Natural killer cell (primary cell): Measurements from ENCODE around the gene TNNI3. TPM values are rescaled to one million over a fixed set of nuclear protein-coding genes. Genes with fewer than 3 reads are reported as not detected.

Experiments
- ATAC-seq, 3 donors: fragments of 150-1000 bp in 2 of 3; fragments of 200-7000 bp in 1 of 3; cut with Tn5 transposase; 1 replicate in 1 of 3; 2 replicates in 2 of 3; pipeline ENCODE4 v1.10.0; 2021; ENCODE audit warnings: mild to moderate bottlenecking in 2 of 3, moderate library complexity in 2 of 3
- DNase-seq, 2 donors: peaks; one replicate each; pipeline versions ENCODE4 v3.0.0 to v3.0.0-alpha.2; 2013 to 2021; ENCODE audit warnings: mixed read lengths in 1 of 2
- H3K27ac ChIP-seq: one replicate; pipeline ENCODE4 v1.5.1; 2013; ENCODE audit warnings: mild to moderate bottlenecking, low read length
- H3K27me3 ChIP-seq: one replicate; pipeline ENCODE4 v1.6.1; 2013; ENCODE audit warnings: low read length; ENCODE audit not compliant: control insufficient read depth, insufficient read depth
- H3K36me3 ChIP-seq: one replicate; pipeline ENCODE4 v1.6.1; 2013; ENCODE audit warnings: low read length; ENCODE audit not compliant: control insufficient read depth, insufficient read depth
- H3K4me1 ChIP-seq: one replicate; pipeline ENCODE4 v1.6.1; 2013; ENCODE audit warnings: low read length; ENCODE audit not compliant: control insufficient read depth, insufficient read depth
- H3K4me3 ChIP-seq: one replicate; pipeline ENCODE4 v1.5.1; 2013; ENCODE audit warnings: low read length
- H3K9me3 ChIP-seq: one replicate; pipeline ENCODE4 v1.6.1; 2013; ENCODE audit warnings: low read length; ENCODE audit not compliant: control insufficient read depth, insufficient read depth
- H3K27ac Mint-ChIP-seq, 2 donors: one replicate each; pipeline ENCODE4 v1.8.0; 2022; ENCODE audit warnings: mild to moderate bottlenecking in 2 of 2, mixed read lengths in 2 of 2, moderate library complexity in 1 of 2
- H3K27me3 Mint-ChIP-seq, 2 donors: one replicate each; pipeline ENCODE4 v1.8.0; 2022; ENCODE audit warnings: low read depth in 2 of 2, mixed read lengths in 2 of 2
- H3K36me3 Mint-ChIP-seq: one replicate; pipeline ENCODE4 v1.8.0; 2022; ENCODE audit warnings: mixed read lengths
- H3K4me1 Mint-ChIP-seq, 2 donors: one replicate each; pipeline ENCODE4 v1.8.0; 2022; ENCODE audit warnings: mixed read lengths in 2 of 2
- H3K4me3 Mint-ChIP-seq: one replicate; pipeline ENCODE4 v1.8.0; 2022; ENCODE audit warnings: mild to moderate bottlenecking, moderate library complexity, mixed read lengths
- H3K9me3 Mint-ChIP-seq, 2 donors: one replicate each; pipeline ENCODE4 v1.8.0; 2022; ENCODE audit warnings: mixed read lengths in 2 of 2
- WGBS: methylation state at CpG from one replicate; pipeline ENCODE4 v1.1.7; 2013; ENCODE audit warnings: missing lambda C conversion rate; ENCODE audit not compliant: insufficient coverage; 5-methylcytosine and 5-hydroxymethylcytosine counted together
- intact Hi-C: fragments of 100-400 bp; cut with micrococcal nuclease; formaldehyde crosslinking; loops from one replicate; pipeline ENCODE4 v1.14.2; 2022
- total RNA-seq, 4 donors: library from RNA; stranded (reverse); fragments of 120-200 nt in 1 of 4; gene quantifications; one replicate each; pipeline versions ENCODE4 v1.2.3 to v1.2.4, GENCODE V29; 2013 to 2022
- TF ChIP-seq, protein P1 (sequence below): fragments of 200-600 bp; IDR thresholded peaks from one replicate; pipeline ENCODE4 v1.8.0; 2022; ENCODE audit warnings: antibody characterized with exemption

Gene TNNI3
- total RNA-seq, 3 donors from 2014 or later (not counting 1 experiment from before 2014, with no cell fraction given), result 0.94 TPM; not detected in 2

DNA sequence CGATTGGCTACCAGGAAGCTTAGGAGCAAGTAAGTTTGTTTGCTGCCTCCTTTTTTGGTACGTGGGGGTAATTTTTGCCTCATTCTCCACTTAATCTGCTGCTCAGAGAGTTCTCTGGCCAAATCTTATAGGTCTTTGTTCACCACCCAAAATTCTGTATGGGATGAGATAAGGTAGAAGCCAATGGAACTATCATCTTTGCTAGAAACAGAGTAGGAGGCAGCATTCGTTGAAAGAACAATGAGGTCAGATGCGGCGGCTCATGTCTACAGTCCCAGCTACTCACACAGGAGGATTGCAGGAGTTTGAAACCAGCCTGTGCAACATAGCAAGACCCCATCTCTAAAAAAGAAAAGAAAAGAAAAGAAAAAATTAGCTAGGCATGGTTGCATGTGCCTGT, 13.9 kb upstream of the TNNI3 start:
- H3K27me3 Mint-ChIP-seq, result peaks cover 61 to 70% of the 10 kb centered on the region in 2 donors
- peaks cover 27% of the 10 kb centered on the region for H3K4me1 ChIP-seq
- intact Hi-C loops, result no loop called here
- H3K4me3 ChIP-seq, result no peak overlapping the region
- TF ChIP-seq, protein P1, sequence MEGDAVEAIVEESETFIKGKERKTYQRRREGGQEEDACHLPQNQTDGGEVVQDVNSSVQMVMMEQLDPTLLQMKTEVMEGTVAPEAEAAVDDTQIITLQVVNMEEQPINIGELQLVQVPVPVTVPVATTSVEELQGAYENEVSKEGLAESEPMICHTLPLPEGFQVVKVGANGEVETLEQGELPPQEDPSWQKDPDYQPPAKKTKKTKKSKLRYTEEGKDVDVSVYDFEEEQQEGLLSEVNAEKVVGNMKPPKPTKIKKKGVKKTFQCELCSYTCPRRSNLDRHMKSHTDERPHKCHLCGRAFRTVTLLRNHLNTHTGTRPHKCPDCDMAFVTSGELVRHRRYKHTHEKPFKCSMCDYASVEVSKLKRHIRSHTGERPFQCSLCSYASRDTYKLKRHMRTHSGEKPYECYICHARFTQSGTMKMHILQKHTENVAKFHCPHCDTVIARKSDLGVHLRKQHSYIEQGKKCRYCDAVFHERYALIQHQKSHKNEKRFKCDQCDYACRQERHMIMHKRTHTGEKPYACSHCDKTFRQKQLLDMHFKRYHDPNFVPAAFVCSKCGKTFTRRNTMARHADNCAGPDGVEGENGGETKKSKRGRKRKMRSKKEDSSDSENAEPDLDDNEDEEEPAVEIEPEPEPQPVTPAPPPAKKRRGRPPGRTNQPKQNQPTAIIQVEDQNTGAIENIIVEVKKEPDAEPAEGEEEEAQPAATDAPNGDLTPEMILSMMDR, result no peak
- no peaks in the 10 kb centered on the region for H3K36me3 ChIP-seq
- H3K27me3 ChIP-seq, result peaks cover 47% of the 10 kb centered on the region
- H3K4me1 Mint-ChIP-seq, result peaks cover 18 to 32% of the 10 kb centered on the region in 2 donors
- peak overlapping the region; percentile 80 for H3K4me3 Mint-ChIP-seq
- WGBS, result 81% methylated on average over 5 of the region's 5 CpGs
- no peaks in the 10 kb centered on the region for H3K9me3 Mint-ChIP-seq
- H3K9me3 ChIP-seq, result no peaks in the 10 kb centered on the region
- ATAC-seq (no peak), DNase-seq (no peak)
- H3K36me3 Mint-ChIP-seq, result no peaks in the 10 kb centered on the region
- H3K27ac ChIP-seq, result no peak overlapping the region
- no peak overlapping the region for H3K27ac Mint-ChIP-seq

DNA sequence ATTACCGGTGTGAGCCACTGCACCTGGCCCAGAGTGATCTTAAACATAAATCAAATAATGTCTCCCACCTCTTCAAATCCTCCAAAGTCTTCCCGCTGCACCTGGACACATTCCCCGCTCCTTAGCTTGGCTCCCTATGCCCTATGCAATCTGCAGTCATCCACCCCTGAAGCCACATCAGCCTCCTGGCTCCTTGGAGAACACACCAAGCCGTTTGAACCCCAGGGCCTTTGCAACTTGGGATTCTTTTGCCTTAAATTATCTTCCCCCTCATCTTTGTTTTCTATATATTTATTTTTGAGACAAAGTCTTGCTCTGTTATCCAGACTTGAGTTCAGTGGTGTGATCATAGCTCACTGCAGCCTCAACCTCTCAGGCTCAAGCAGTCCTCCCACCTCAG, 11.6 kb upstream of the TNNI3 start:
- Mint-ChIP-seq H3K9me3 (no peaks in the 10 kb centered on the region), H3K4me1 (peaks cover 22 to 32% of the 10 kb centered on the region in 2 donors), H3K36me3 (no peaks in the 10 kb centered on the region), H3K27me3 (peaks cover 69 to 71% of the 10 kb centered on the region in 2 donors), H3K4me3 (no peak overlapping the region), H3K27ac (no peak overlapping the region)
- WGBS, result 71% methylated on average over 4 of the region's 4 CpGs
- DNase-seq (no peak), ATAC-seq (no peak)
- Histone ChIP-seq H3K27me3 (peaks cover 46% of the 10 kb centered on the region), H3K4me3 (no peak overlapping the region), H3K27ac (no peak overlapping the region), H3K36me3 (no peaks in the 10 kb centered on the region), H3K4me1 (peaks cover 29% of the 10 kb centered on the region), H3K9me3 (no peaks in the 10 kb centered on the region)
- intact Hi-C loops, result loop anchor here (10.0 kb wide), 1 partner anchor 84 kb away; no protein-coding TSS in a partner anchor
- TF ChIP-seq, protein P1, result no peak

DNA sequence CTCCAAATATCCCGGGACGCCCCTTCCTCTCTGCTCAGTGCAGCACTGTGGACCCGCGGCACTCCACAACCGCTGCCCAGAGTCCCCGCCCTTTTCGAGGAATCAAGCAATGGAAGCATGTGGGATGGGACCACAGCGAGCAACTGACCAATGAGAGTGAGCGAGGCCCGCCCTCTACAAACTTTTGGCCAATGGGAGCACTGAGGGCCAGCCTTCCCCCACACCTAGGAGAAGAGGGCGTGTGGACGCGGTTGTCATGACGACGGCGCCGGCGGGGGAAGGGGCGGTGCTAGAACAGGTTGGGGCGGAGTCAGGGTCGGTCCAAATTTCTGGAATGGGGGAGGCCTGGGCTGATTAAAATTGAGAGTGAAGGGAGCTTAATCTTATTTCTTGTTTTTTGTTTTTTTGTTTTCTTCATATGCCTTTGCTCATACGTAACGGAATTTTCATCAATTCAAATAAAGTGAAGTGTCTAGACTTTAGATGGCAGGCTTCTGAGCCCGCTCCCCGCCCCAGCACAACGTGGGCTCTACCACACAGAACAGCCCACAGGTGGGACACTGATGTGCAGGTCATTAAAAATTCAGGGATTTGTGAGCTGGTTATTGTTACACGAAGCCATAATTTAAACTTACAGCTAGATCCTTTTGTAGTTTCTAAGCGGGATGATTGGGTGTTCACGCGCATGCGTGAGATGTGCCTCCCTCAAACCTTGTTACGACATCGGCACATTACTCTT, 9.2 kb upstream of the TNNI3 start, which contains the start of gene DNAAF3:
Gene DNAAF3, minus strand, starts transcription at position 84 of the 739 bp plus-strand sequence. CDS start 200 bp downstream, outside the sequence.
- peak within 1 kb of the TSS; percentile 47 for H3K4me3 Mint-ChIP-seq
- no peaks in the 10 kb centered on the region for H3K36me3 Mint-ChIP-seq
- intact Hi-C loops, result loop anchor here (10.0 kb wide), 1 partner anchor 82 kb away; no protein-coding TSS in a partner anchor
- peaks cover 16% of the 10 kb centered on the region for H3K4me1 ChIP-seq
- H3K4me3 ChIP-seq, result no peak within 1 kb of the TSS
- H3K36me3 ChIP-seq, result no peaks in the 10 kb centered on the region
- peak; percentile 83 to 89 (median 85) for ATAC-seq
- H3K9me3 Mint-ChIP-seq, result no peaks in the 10 kb centered on the region
- H3K27ac Mint-ChIP-seq, result peak within 1 kb of the TSS; percentile 16 to 83
- TF ChIP-seq, protein P1, result no peak
- peaks cover 13 to 14% of the 10 kb centered on the region in 2 donors for H3K4me1 Mint-ChIP-seq
- 2% methylated on average over 32 of the region's 33 CpGs for WGBS
- no peak within 1 kb of the TSS for H3K27ac ChIP-seq
- H3K27me3 ChIP-seq, result peaks cover 31% of the 10 kb centered on the region
- no peaks in the 10 kb centered on the region for H3K9me3 ChIP-seq
- peak; percentile 45 to 80 for DNase-seq
- peaks cover 55 to 64% of the 10 kb centered on the region in 2 donors for H3K27me3 Mint-ChIP-seq
